Measurements from ENCODE around the gene UBE2G2.

Gene UBE2G2

GRCh38 chr21:44800971-44801467 lies 601 bp downstream of the UBE2G2 start:
- peak overlapping the region; percentile 92 for H3K4me3 ChIP-seq (ENCODE audit: low read depth, low read length)
- no peak for TF ChIP-seq MYC (IDR thresholded peaks at IDR 0.05; ENCODE audit: low read depth, low read length)
- no peak for TF ChIP-seq MAX (IDR thresholded peaks at IDR 0.05; ENCODE audit: low read depth, low read length)
- TF ChIP-seq, protein P1, sequence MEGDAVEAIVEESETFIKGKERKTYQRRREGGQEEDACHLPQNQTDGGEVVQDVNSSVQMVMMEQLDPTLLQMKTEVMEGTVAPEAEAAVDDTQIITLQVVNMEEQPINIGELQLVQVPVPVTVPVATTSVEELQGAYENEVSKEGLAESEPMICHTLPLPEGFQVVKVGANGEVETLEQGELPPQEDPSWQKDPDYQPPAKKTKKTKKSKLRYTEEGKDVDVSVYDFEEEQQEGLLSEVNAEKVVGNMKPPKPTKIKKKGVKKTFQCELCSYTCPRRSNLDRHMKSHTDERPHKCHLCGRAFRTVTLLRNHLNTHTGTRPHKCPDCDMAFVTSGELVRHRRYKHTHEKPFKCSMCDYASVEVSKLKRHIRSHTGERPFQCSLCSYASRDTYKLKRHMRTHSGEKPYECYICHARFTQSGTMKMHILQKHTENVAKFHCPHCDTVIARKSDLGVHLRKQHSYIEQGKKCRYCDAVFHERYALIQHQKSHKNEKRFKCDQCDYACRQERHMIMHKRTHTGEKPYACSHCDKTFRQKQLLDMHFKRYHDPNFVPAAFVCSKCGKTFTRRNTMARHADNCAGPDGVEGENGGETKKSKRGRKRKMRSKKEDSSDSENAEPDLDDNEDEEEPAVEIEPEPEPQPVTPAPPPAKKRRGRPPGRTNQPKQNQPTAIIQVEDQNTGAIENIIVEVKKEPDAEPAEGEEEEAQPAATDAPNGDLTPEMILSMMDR (IDR thresholded peaks at IDR 0.05; ENCODE audit: low read depth, low read length): peak; percentile 27
- no peak for TF ChIP-seq POLR2A (IDR thresholded peaks at IDR 0.05; ENCODE audit: extremely low read depth, insufficient read length)
- peak; percentile 61 for DNase-seq (ENCODE audit: low read depth)

DNA sequence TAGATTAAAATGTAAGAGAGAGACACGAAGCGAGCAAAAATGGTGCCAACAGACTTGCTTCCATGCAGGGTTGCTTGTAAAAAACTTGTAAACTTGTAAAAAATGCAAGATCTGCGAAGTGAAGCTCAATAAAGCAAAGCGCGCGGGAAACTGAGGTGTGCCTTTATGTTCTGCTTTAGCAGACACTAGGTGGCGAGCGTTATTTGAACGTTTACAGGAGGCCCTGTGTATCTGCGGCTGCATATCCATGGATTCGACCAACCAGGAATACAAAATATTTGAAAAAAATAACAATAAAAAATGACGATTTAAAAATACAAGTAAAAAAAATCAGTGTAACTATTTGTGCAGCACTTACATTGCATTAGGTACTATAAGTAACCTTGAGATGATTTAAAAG lies 1.5 kb downstream of the UBE2G2 start:
- TF ChIP-seq MYC (IDR thresholded peaks at IDR 0.05; ENCODE audit: low read depth, low read length): no peak
- TF ChIP-seq, protein P1 (IDR thresholded peaks at IDR 0.05; ENCODE audit: low read depth, low read length): peak; percentile 43
- peak overlapping the region; percentile 92 for H3K4me3 ChIP-seq (ENCODE audit: low read depth, low read length)
- DNase-seq (ENCODE audit: low read depth): peak; percentile 56

GRCh38 chr21:44799646-44800045 lies 2.0 kb downstream of the UBE2G2 start:
- DNase-seq (ENCODE audit: low read depth): no peak
- H3K4me3 ChIP-seq (ENCODE audit: low read depth, low read length): peak overlapping the region; percentile 92
- no peak for TF ChIP-seq POLR2A (IDR thresholded peaks at IDR 0.05; ENCODE audit: extremely low read depth, insufficient read length)
- TF ChIP-seq, protein P1 (IDR thresholded peaks at IDR 0.05; ENCODE audit: low read depth, low read length): no peak
- no peak for TF ChIP-seq MAX (IDR thresholded peaks at IDR 0.05; ENCODE audit: low read depth, low read length)
- no peak for TF ChIP-seq MYC (IDR thresholded peaks at IDR 0.05; ENCODE audit: low read depth, low read length)

DNA sequence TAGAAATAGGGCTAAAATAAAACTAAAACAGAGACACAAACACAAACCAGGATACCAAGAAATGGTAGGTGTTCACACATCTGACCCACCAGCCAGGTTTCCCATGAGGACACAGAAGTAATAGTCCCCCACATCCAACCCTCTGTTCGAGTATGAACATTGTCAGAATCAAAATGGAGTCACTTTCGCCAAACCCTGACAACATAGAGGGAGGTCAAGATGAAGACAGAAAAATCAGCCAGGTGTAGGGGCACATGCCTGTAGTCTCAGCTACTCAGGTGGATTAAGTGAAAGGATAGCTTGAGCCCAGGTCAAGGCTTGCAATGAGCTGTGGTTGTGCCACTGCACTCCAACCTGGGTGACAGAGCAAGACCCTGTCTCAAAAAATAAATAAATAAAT lies 3.8 kb downstream of the UBE2G2 start:
- no peak overlapping the region for H3K4me3 ChIP-seq (ENCODE audit: low read depth, low read length)
- DNase-seq (ENCODE audit: low read depth): no peak
- TF ChIP-seq POLR2A (IDR thresholded peaks at IDR 0.05; ENCODE audit: extremely low read depth, insufficient read length): no peak
- TF ChIP-seq, protein P1 (IDR thresholded peaks at IDR 0.05; ENCODE audit: low read depth, low read length): no peak
- TF ChIP-seq MAX (IDR thresholded peaks at IDR 0.05; ENCODE audit: low read depth, low read length): no peak
- TF ChIP-seq MYC (IDR thresholded peaks at IDR 0.05; ENCODE audit: low read depth, low read length): no peak

- TF ChIP-seq POLR2A (IDR thresholded peaks at IDR 0.05; ENCODE audit: extremely low read depth, insufficient read length) (no peak), MAX (IDR thresholded peaks at IDR 0.05; ENCODE audit: low read depth, low read length) (no peak), MYC (IDR thresholded peaks at IDR 0.05; ENCODE audit: low read depth, low read length) (no peak)
- TF ChIP-seq, protein P1 (IDR thresholded peaks at IDR 0.05; ENCODE audit: low read depth, low read length): no peak
- H3K4me3 ChIP-seq (ENCODE audit: low read depth, low read length): no peak overlapping the region
- DNase-seq (ENCODE audit: low read depth): no peak
Observed at GRCh38 chr21:44795342-44795741, 6.3 kb downstream of the UBE2G2 start.

Measured in NB4 (cell line).